Measurements from ENCODE around the gene FADS2.

- TF ChIP-seq, protein P1, sequence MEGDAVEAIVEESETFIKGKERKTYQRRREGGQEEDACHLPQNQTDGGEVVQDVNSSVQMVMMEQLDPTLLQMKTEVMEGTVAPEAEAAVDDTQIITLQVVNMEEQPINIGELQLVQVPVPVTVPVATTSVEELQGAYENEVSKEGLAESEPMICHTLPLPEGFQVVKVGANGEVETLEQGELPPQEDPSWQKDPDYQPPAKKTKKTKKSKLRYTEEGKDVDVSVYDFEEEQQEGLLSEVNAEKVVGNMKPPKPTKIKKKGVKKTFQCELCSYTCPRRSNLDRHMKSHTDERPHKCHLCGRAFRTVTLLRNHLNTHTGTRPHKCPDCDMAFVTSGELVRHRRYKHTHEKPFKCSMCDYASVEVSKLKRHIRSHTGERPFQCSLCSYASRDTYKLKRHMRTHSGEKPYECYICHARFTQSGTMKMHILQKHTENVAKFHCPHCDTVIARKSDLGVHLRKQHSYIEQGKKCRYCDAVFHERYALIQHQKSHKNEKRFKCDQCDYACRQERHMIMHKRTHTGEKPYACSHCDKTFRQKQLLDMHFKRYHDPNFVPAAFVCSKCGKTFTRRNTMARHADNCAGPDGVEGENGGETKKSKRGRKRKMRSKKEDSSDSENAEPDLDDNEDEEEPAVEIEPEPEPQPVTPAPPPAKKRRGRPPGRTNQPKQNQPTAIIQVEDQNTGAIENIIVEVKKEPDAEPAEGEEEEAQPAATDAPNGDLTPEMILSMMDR (IDR thresholded peaks at IDR 0.05; ENCODE audit: low read depth, low read length) = no peak
- TF ChIP-seq EZH2phosphoT487 (IDR thresholded peaks at IDR 0.05; ENCODE audit: low read depth) = no peak
Measured at GRCh38 chr11:61879152-61879551, 51.1 kb downstream of the FADS2 start.

Data from OCI-LY3 (cell line).